GM18520 (cell line): Measurements from ENCODE around the gene AQP9.
"Not testable (repeated sequence)": the region's sequence is repeated elsewhere in the genome, so short reads cannot be mapped to it uniquely, and the experiment has no call there.

Experiments
- ATAC-seq: cut with Tn5 transposase; IDR thresholded peaks from one replicate; pipeline ENCODE4 v1.9.1; 2021; ENCODE audit not compliant: unreplicated experiment

Gene AQP9

DNA sequence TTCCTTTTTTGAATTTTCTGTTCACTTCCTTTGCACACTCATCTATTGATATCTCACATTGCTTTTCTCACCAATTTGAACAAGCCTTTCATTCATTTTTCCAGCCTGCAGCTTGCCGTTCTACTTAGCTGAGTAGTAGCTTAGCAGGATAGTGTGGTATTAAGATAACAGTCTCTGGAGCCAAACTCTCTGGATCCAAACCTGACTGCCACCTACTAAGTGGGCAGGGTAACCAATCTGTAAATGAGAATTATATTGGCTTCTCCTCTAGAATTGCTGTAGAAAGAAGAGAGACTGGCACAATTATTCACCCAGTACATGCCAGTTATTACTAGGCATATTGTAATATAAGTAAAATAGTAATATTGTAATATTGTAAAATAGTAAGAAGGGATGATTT, 40.5 kb downstream of the AQP9 start:
- ATAC-seq: no peak

- no peak for ATAC-seq
These were observed 41.0 kb downstream of the AQP9 start for GRCh38 chr15:58179206-58179605.

DNA sequence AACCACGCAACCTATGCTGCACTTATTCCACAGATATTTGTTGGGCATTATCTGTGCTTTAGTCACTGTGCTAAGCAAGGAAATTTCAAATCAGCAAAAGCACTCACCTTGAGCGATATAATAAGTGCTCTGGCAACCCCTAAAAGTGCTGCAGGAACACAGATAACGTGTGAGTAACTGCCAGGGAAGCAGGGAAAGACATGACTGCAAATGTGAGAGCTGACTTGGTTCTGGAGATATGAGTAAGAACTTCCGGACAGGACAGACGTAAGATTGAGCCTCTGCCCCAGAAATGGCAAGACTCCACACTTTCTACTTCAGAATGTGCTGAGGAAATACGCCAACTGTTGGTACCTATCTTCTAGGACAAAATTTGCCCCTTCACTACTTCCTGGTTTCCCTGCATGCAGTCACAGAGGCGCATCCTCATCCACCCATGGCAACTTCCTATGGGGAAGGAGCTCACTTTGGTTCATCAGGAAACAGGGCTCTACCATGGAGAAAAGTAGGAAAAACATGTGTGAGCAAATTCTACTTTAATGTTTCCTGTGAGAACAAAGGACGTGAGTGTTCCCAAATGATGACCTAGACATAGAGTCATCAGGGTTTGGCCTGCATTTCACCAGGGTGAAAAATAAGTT, 41.7 kb downstream of the AQP9 start:
- ATAC-seq: no peak

GRCh38 chr15:58182460-58183163, 44.4 kb downstream of the AQP9 start:
- no peak for ATAC-seq

- ATAC-seq: no peak
These were observed 47.3 kb downstream of the AQP9 start for GRCh38 chr15:58185439-58185838.

- no peak for ATAC-seq
These were observed 51.1 kb downstream of the AQP9 start for GRCh38 chr15:58189148-58189811.

DNA sequence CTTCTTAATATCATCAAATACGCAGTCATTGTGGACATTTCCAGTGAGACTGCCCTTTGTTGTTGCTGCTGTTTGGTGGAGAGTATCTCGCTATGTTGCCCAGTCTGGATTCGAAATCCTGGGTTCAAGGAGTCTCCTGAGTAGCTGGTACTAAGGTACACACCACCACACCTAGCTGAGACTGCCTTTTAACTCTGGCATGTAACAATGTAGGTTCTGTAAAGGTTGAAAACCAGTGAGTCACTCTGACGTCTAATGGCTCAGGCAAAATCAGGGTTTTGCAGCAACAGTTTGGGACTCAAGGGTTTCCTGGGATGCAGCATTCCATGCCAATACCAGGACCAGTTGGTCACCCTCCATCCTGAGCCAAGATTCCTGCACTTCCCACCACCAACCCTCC, 52.2 kb downstream of the AQP9 start:
- ATAC-seq: no peak

DNA sequence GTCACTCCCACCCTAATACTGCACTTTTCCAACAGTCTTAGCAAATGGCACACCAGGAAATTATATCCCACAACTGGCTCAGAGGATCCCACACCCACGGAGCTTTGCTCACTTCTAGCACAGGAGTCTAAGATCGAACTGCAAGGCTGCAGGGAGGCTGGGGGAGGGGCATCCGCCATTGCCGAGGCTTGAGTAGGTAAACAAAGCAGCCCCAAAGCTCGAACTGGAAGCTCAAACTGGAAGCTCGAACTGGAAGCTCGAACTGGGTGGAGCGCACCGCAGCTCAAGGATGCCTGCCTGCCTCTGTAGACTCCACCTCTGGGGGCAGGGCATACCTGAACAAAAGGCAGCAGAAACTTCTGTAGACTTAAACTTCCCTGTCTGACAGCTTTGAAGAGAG, 55.5 kb downstream of the AQP9 start:
- ATAC-seq: not testable (repeated sequence)

GRCh38 chr15:58200739-58201138, 62.6 kb downstream of the AQP9 start:
- ATAC-seq: no peak

GRCh38 chr15:58201516-58201915, 63.3 kb downstream of the AQP9 start:
- no peak for ATAC-seq

- no peak for ATAC-seq
These were observed 65.4 kb downstream of the AQP9 start for GRCh38 chr15:58203537-58203936.

- ATAC-seq: no peak
These were observed 68.0 kb downstream of the AQP9 start for GRCh38 chr15:58206151-58206550.

DNA sequence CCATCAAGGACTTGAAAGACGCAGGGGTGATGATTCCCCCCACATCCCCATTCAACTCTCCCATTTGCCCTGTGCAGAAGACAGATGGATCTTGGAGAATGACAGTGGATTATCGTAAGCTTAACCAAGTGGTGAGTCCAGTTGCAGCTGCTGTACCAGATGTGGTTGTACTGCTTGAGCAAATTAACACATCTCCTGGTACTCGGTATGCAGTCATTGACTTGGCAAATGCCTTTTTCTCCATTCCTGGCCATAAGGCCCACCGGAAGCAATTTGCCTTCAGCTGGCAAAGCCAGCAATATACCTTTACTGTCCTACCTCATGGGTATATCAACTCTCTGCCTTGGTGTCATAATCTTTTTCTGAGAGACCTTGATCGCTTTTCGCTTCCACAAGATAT, 70.0 kb downstream of the AQP9 start:
- ATAC-seq: not testable (repeated sequence)

DNA sequence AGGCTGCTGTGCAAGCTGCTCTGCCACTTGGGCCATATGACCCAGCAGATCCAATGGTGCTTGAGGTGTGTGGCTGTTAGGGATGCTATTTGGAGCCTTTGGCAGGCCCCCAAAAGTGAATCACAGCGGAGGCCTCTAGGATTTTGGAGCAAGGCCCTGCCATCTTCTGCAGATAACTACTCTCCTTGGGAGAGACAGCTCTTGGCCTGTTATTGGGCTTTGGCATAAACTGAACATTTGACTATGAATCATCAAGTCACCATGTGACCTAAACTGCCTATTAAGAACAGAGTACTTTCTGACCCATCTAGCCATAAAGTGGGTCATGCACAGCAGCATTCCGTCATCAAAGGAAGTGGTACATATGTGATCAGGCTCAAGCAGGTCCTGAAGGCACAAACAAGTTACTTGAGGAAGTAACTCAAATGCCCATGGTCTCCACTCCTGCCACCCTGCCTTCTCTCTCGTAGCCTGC, 70.9 kb downstream of the AQP9 start:
- not testable (repeated sequence) for ATAC-seq

DNA sequence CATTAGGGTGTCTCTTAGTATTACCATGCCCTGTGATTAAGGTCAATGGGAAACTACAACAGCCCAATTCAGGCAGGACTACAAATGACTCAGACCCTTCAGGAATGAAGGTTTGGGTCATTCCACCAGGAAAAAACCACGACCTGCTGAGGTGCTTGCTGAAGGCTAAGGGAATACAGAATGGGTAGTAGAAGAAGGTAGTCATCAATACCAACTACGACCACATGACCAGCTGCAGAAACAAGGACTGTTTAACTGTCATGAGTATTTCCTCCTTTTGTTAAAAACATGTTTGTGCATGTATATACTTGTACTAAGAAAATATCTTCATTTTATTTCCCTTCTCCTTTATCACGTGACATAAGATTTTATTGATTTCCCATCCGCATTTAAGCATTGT, 71.8 kb downstream of the AQP9 start:
- ATAC-seq: not testable (repeated sequence)

DNA sequence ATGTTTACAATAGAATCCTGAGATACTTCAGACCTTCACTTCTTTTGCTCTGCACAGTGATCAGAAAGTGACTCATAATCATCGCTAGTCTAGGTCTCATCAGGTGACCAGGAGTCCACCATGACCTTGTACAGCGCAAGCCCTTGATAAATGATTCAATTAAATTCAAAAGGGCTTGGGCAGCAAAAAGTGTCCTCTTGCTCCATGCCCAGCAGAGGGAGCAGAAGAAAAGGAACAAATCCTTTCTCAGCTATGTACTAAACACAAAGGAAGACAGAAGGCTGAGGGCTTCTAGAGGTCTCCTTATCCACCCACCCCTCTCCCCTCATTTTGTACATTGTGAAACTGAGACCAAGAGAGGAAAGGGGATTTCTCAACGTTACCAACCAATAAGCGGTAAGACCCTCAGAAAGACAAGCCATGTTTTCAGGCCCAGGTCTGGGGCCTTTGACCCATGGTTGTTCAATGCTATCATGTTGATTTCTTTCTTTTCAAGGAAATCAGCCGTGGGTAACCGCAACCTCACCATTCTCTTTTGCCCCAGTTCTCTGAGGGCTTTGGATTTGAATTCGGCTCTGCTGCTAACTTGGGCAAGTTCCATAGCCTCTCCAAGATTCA, 74.8 kb downstream of the AQP9 start:
- ATAC-seq: no peak

- no peak for ATAC-seq
These were observed 75.6 kb downstream of the AQP9 start for GRCh38 chr15:58213587-58214338.

- ATAC-seq: no peak
These were observed 76.6 kb downstream of the AQP9 start for GRCh38 chr15:58214591-58215340.

- ATAC-seq: no peak
These were observed 79.3 kb downstream of the AQP9 start for GRCh38 chr15:58217460-58217859.

DNA sequence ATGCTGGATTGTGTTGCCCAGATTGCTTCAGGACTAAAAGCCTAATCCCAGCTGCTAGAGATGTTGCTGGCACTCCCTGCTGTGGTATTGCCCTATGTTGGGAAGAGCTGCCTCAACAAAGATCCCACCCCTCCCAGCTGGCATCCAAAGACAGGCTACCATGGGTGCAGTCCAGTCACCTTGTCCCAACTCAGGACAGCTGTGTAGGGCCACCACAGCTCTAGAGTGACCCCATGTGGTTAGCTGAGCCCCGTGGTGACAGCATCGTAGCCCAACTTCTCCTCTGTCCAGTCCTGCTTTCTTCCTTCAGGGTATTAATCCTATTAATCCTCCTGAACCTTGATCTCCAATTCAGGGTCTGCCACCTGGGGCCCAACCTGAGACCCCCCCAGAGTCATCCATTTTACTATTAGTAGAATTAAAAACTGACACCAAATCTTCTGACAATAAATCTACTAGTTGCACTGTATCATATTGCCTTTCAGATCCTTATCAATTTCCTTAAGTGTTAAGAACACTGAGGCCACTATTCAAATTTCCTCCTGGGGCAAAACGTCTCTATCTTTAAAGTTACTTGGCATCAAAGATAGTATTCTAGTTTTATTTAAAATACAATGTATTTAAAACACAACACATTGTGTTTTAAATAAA, 83.5 kb downstream of the AQP9 start:
- ATAC-seq: no peak
